Stimulated activated naive CD4-positive, alpha-beta T cell treated with Interleukin-2 at 50 U/mL for 16 hours (primary cell): ENCODE data around the gene OLIG1.

ENCODE experiments used
- DNase-seq: peaks from one replicate; lab custom pipeline; 2025; lab: John Stamatoyannopoulos, UW

Gene OLIG1

DNA sequence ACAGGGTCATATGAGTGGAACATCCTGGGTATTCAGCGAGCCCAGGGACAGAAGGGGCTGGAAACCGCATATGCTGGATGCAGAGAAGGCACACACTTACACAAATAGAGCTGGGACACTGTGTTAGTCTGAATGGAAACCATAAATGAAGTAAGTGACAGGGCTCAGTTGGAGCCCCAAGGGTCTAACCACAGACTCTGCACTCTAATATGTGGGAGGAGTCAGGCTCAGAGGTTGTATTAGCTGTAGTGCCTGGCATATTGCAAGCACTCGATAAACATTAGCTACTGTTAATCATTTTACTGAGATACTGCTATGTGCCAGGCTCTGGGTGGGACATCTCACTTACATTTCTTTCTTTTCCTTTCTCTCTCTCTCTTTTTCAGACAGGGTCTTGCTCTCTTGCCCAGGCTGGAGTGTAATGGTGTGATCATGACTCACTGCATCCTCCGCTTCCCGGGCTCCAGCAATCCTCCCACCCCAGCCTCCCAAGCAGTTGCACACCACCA, 6.5 kb upstream of the OLIG1 start:
- no peak for DNase-seq

DNA sequence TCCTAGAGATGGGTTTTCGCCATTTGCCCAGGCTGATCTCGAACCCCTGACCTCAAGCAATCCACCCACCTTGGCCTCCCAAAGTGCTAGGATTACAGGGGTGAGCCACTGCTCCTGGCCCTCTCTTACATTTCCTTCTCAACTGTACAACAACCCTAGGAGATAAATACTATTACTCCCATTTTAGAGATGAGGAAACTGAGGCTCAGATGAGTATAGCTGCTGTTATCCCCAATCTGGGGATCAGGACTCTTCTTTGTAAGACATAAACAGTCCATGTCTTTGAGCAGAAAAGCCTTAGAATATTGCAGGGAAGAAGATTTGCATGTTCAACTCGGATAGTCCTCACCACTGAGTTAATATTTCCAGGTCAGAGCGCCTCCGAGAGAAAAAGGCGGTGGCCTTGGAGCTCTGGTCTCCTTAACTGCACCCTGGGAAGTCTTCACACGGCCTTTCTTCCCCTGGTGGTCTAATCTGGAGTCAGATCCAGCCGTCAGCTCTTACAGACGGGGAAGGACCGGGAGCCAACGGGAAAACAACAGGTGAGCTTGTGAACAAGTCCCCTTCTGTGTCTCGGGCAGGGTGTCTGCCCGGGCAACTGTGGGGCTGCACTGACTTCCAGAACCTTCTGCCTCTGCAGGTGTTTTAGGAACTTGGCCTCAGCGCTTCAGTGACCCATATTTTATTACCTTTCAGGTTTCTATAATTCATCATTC, 5.9 kb upstream of the OLIG1 start:
- DNase-seq = no peak

DNA sequence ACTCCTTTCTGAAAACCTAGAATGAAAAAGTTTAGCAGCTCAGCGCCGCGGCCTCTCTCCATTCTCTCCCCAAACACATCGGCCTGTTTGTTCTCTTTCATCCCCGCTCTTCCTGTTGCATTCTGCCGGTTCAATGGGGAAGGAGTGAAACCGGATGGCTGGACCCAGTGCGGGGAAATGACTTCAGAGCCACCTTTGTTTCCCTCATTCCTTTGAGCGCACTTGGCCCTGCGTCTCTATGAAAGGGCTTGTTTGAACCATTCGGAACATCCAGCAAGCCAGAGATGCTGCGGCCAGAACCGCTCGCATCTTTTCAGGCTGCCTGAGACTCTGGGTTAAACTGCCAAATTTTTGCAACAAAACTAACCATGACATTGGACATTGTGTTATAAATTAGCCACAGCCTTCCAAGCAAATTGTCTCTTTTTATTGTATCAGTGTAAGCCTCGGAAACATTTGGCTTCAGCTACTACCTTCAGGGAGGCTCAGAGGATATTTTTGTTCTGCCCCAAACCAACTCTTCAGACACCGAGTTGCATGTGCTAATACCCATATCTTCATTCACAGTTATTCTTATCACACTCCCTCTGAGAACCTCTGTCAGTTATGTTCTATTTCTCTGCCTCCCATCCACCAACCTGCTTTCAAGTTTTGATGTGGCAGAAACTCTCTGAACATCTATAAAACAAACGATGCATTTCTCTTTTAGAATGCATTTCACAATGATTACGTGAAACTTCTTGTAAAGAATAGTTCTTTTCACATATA, 5.1 kb upstream of the OLIG1 start:
- DNase-seq = no peak

DNA sequence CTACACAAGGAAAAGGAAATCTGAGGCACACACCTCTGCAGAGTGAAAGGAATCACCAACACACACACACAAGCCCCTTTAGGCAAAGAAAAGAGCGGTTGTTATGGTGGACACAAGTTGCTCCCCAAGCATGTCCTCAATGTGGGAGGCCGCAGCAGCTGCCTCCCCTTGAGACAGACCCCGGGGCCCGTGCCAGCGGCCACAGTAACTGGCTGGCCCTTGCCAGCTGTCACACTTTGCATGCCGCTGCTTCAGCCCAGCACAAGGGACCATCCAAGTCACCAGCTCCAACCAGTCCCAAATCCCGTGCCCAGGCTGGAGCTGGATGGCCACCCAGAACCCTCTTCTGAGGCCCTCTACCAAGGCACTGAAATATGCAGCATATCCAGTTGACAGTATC, 2.9 kb upstream of the OLIG1 start:
- DNase-seq = no peak

DNA sequence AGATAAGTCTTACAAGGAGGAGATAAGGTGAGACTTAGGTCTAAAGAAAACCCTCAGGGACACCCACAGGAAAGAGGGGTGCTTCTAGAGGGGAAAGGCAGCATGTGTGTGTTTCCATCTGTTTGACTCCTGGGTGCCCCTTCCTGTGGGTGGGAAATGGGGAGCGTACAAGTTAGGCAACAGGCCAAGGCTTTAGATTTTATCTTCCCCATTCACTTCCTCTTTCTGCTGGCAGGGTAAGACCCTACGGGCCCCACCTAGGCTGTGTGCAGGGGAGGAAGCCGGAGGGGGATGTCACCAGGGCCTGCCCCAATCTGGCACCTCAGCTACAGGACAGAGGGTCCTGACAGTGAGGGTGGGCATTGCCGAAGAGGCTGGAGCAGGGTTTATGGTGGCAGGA, 2.5 kb upstream of the OLIG1 start:
- no peak for DNase-seq

DNA sequence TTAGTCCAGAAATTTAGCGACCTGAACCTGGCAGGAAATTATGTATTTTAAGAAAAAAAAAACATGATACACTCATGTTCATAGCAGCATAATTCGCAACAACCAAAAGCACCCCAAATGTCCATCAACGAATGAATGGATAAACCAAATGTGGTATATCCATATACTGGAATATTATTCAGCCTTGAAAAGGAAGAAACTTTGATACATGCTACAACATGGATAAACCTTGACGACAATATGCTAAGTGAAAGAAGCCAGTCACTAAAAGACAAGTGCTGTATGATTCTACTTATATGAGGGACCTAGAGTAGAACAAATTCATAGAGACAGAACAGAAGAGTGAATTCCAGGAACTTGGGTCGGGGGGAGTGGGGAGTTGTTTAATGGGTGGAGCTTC, 698 bp upstream of the OLIG1 start:
- DNase-seq = no peak

DNA sequence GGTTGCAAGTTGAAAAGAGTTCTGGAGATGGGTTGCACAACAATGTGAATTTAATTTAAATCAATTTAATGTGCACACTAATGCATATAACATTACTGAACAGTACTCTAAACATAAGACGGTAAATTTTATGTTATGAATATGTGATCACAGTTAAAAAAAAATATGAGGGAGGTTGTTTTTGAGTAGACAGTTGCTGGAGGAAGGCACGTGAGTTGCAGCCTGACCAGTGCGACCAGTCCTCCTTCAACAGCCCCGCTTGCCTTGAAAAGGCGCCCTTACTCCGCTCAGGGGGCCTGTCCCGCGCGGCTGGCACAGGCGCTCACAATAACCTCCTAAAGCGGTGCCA, 322 bp upstream of the OLIG1 start:
- DNase-seq = no peak

DNA sequence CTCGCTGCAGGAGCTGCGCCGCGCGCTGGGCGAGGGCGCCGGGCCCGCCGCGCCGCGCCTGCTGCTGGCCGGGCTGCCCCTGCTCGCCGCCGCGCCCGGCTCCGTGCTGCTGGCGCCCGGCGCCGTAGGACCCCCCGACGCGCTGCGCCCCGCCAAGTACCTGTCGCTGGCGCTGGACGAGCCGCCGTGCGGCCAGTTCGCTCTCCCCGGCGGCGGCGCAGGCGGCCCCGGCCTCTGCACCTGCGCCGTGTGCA, 730 bp downstream of the OLIG1 start:
- DNase-seq = no peak

DNA sequence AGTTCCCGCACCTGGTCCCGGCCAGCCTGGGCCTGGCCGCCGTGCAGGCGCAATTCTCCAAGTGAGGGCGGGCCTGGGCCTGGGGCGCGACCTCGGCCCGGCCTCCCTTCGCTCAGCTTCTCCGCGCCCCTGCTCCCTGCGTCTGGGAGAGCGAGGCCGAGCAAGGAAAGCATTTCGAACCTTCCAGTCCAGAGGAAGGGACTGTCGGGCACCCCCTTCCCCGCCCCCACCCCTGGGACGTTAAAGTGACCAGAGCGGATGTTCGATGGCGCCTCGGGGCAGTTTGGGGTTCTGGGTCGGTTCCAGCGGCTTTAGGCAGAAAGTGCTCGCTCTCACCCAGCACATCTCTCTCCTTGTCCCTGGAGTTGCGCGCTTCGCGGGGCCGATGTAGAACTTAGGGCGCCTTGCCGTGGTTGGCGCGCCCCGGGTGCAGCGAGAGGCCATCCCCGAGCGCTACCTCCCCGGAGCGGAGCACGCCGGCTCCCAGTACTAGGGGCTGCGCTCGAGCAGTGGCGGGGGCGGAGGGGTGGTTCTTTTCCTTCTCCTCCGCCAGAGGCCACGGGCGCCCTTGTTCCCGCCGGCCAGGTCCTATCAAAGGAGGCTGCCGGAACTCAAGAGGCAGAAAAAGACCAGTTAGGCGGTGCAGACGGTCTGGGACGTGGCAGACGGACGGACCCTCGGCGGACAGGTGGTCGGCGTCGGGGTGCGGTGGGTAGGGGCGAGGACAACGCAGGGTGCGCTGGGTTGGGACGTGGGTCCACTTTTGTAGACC, 1.2 kb downstream of the OLIG1 start:
- no peak for DNase-seq

DNA sequence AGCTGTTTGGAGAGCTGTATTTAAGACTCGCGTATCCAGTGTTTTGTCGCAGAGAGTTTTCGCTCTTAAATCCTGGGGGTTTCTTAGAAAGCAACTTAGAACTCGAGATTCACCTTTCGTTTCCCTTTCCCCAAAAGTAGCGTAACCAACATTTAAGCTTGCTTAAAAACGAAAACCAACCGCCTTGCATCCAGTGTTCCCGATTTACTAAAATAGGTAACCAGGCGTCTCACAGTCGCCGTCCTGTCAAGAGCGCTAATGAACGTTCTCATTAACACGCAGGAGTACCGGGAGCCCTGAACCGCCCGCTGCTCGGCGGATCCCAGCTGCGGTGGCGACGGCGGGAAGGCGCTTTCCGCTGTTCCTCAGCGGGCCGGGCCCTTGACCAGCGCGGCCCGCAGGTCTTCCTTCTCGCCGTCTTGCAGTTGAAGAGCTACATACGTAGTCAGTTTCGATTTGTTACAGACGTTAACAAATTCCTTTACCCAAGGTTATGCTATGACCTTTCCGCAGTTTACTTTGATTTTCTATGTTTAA, 1.9 kb downstream of the OLIG1 start:
- no peak for DNase-seq

DNA sequence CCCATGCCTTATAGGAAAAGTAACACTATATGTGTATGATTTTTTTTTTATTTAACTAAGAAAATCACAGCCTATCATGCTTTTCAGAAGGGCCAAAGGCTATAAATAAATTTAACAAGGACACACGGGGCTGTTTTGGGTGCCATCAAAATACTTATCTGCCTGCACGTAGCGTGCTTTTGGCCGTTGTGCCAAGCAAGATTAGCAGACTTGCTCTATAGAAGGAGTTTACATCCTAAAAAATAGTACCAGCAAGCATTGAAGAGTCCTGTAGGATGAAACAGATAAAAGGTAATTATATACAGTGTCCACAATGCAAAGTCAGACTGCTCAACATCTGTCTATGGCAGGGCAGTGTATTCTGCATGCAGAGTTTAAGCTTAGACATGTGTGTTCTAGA, 3.7 kb downstream of the OLIG1 start:
- no peak for DNase-seq

DNA sequence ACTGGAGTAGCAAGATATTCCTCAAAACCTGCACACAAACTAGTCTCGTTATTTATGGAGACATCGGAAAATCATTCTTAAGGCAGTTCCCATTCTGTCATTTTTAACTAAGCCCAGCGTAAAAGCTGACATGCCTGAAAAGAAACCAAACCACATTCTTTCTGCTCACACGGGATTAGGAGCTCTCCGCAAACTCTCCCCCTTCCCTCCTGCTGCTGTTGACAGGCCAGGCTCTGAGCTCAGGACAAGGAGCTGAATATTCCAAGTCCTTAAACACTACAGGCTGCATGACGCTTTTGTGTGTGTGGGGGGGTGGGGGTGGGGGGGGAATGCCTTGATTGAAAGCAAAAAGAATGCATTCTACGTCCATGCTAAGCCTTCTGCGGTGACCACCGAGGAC, 5.2 kb downstream of the OLIG1 start:
- no peak for DNase-seq

DNA sequence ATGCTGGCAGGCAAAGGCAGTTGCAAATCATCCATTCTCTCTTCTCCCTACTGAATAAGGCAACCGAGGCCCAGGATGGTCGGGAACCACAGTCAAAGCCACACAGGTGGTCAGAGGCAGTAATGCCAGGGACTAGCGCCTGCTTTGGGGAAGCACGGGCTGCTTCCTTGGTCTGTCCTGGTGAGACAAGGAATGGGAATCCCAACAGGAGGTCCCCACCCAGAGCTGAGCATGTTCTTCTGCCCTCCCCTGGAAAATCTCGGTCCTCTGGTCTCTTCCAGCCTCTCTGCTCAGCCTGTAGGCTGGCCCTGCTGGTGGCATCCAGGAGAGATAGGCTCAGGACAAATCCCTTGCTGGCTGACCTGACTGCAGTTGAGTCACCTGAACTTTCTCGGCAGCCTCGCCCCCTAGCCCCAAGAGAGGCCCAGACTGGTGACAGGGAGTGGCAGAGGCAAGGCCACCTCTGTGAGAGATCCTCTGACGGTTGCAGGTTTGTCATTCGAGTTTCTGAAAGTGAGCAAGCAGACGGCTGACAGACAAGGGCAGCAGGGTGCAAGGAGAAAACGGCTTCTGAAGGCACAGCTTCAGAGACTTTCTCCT, 5.8 kb downstream of the OLIG1 start:
- no peak for DNase-seq

DNA sequence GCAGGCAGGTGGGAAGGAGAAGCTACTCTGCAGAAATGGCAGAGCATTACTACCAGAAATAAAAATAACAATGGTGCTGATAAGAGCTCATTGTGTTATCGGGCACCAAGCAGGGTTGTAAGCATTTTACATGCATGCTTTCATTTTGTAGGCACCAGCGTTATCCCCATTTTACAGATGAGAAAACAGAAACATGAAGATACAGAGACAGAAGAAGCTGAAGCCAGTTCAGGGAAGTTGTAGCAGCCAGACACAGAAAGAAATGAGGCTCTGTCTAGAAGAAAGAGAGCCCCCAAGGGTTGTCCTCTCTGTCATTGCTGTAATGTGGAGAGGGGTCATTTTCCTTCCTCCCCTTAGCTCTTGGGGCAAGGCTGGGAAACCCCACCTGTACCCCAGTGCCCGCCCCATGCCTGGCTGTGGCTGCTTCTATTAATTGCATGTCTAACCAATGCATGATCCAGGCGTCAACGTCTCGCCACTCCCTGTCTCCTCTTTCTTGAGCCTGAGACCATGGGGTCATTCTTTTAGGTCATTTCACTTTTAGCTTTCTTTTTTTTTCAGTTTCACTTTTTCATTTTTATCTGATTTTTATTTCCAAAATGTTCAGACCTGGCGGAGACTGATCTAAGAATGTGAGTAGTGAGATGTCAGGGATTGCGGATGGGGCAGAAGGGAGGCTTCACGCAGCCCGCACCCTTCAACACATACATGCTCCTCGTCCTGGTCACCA, 6.8 kb downstream of the OLIG1 start:
- DNase-seq = no peak

DNA sequence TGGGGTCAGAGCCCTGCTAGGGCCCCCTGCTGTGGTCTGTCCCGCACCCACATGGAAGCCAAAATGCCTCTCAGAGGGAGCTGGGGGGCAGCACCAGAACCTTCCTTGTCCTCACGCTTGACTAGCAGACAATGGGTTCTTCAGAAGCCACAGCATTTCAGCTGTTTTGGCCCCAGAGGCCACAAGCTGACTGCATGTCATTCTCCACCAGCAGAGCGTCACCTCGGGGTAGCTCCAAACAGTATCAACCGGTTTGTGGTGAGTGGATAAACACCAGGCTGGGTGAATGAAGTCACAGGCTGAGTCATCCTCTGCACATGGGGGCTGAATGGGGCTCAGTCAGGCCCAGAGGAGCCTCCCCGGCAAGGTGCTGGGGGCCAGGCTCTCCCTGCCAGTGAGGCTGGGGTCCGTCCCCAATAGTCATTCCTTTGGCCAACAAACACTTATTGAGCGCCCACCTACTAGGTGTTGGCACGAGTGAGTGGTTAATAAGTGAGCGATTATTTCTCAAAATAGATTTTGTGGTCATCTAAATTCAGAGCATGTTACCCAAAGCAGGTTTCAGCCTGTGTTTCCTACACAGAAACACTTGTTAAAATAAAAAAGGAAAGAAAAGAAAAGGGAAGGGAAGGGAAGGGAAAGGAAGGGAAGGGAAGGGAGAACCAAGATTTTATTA, 9.1 kb downstream of the OLIG1 start:
- DNase-seq = no peak

DNA sequence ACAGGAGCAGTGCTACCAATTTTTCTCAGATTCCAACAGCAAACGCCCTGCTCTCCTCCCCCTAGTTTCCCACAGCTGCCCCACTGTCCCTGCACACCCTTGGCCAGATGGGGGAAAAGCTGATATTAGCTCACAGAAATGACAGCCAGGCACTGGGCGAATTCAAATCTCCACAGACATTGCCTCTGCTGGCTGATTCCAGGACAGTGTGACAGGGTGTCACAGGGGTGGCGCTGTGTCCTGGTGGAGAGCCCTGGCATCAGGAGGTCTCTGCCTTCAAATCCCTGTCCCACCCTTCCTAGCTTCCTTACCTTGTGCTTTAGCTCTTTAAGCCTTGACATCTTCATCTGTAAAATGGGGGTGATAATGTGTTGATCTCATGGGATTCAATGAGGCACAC, 10.4 kb downstream of the OLIG1 start:
- no peak for DNase-seq

DNA sequence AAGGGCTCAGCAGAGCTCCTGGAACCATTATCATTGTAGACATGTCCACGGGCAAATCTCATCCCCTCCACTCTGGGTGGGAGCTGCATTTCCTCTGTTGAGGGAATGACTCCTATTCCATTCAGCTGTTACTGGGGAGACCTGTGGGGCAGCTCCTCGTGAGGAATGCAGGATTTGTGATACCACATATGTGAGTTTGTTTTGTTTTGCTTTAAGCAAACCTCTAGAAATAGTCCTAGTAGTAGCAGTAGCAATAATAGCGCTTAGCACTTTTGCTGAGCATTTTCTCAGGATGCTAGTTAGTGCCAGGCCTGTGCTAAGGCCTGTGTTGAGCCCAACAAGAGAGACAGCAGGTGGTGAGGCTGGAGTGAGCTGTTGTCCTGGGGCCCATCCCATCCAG, 10.8 kb downstream of the OLIG1 start:
- no peak for DNase-seq

DNA sequence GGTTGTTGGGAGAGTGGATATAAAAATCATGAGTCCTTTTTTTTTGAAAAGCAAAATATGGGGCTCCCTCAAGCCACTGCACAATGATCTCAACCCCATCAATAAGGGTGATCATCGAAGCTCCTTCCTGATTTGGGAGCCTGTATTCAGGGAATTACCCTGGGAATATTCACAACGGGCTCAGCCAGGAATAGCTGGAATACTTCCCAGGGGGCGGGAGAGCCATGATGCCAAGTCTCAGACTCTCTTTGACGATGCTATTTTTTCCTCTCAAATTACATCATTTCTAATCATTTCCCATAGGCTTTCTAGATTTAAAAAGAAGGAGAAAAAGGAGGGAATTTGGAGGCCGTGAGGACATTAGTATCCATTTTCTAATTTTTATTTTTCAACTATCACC, 18.4 kb downstream of the OLIG1 start:
- DNase-seq = no peak

DNA sequence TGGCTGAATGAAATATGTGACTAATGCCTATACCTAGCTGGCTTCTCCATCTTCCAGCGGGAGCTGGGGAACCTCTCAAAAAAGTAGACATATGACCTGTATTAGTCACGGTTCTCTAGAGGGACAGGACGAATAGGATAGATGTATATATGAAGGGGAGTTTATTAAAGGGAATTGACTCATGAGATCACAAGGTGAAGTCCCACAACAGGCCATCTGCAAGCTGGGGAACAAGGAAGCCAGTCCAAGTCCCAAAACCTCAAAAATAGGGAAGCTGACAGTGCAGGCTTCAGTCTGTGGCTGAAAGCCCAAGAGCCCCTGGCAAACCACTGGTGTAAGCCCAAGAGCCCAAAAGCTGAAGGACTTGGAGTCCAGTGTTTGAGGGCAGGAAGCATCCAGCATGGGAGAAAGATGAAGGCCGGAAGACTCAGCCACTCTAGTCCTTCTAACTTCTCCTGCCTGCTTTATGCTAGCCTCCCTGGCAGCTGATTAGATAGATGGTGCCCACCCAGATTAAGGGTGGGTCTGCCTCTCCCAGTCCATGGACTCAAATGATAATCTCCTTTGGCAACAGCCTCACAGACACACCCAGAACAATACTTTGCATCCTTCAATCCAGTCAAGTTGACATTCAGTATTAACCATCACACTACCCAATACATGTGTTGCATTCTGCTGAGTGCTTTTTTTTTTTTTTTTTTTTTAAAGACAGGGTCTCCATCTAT, 19.6 kb downstream of the OLIG1 start:
- no peak for DNase-seq

DNA sequence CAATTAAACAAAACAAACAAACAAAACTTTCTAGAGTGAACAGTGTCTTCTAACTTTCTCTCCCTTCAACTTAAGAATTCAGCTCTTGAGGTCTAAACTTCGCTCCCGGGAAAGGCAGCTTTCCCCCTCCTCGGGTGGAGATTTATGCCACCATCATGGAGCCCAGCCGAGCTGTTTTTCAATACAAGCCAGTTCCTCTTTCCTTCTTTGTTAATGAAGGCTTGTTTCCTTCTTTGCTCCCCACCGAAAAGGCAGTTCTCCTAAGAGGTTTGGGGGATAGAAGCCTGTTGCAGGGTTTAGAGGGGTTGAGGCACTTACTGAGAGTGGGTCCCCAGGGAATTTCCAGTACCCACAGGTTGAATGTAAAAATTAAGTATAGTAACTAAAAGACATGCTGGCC, 26.5 kb downstream of the OLIG1 start:
- no peak for DNase-seq

DNA sequence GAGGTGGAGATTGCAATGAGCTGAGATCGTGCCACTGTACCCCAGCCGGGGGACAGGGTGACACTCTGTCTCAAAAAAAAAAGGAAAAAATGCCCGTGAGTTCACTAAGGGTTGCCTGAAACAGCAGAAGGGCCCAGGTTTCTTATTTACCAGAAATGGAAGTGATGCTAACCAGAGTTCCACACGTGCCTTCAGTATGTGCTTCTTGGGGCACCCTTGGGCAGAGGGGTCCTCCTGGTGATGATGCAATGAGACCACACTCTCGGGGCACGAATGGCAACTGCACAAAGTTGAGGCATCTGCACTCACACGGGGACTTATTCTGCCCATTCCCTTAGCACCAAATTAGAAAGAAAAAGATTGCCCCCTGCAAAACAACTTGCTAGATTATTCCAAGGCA, 29.2 kb downstream of the OLIG1 start:
- DNase-seq = no peak
